Activated naive CD4-positive, alpha-beta T cell (primary cell): ENCODE measurements around the gene PSAT1.

Source experiments
- DNase-seq, 4 experiments: peaks; one replicate each; lab custom pipeline; 2025; lab: John Stamatoyannopoulos, UW

Gene PSAT1

DNA sequence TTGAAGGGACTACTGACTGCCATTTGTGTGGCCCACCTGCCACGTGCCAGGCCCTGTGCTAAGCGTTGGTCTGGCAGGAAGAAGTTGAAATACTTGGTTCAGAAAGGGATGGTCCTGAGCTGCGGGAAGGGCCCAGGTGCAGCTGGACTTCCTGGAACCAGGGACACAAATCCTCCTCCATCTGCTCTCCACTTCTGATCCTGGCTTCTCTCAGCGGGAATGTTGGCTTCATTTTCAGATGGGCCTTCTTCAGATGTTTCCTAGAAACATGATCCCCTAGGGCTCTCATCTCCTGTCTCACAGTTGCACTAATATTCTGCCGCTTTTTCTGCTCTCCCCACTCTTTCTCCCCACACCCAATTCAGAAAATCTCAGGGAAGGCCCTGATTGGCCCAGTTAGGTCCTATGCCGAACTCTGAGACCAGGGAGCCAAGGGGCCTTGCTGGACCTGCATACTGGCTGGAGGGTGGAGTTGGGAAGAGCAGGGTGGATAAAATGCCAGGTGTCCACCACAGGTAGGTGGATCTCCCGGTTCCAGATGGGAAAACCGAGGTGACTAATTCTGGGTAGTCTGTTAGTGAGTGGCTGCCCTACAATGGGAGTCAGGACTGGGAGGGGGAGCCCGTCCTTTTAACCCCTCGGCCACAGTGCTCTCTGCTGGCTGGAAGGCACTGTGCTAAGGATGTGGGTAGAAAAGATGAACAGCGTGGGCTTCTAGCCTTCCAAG lies 19.4 kb downstream of the PSAT1 start:
- DNase-seq: no peak

DNA sequence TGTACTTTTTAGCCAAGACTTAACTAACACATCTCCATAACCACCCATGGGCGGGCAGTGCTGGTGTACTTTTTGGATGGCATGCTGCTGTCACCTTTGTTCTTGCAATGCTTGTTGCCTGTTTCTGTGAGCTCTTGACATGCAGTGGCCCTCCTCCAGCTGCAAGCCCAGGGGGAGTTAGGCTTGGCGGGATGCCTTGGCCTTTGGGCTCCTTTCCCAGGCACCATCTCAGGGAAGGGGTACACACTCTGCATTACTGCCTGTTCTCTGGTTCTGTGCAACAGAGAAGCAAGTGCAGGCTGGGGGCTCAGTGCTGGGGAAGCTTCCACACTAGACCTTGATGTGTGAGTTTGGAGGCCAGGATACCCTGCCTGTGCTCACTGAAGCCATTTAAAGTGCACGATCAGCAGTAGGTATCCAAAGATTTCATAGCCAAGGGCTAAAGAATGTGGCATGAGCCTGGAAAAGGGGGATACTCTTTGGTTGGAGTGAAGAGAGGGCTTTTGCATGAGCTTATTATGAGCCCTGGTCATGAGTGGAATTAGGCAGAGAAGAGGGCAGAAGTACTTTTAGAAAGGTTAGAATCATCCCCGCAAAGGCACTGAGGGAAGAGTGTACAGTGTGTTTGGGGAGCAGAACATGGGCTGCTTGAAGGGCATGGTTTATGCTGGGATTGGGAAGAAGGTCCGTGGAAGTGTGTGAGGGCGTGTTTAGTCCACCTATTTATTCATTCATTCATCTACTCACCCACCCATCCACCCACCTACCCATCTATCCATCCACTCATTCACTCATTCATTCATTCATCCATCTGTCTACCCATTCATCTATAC lies 22.5 kb downstream of the PSAT1 start:
- DNase-seq: no peak

GRCh38 chr9:78320030-78320693 lies 23.2 kb downstream of the PSAT1 start:
- DNase-seq: no peak

DNA sequence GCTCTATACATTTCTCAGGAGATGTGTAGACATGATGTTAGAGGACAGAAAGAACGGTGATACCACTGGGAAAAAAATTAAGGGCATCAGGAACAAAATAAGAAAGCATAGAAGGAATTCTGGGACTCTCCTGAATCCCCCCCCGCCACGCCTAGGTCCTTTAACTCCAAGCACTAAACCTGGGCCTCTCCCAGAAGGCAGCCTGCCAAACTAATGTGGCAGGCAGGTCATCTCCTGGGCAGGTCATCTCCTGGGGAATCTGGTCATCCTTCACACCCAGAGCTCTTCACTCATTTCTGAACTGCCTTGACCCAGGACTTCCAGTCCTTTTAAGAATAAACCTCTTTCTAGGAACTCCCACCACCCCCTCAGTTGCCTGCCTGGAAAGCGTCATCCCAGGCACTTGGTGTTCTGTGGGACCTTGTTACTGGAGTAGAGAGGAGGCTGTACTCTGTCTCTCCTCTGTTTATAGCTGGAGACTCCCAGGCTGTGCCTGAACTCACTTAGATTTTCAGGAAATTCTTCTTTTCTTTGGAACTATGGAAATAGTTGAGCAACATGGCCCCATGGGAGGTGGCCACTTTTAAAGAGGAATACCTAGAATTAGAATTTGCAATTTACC lies 24.1 kb downstream of the PSAT1 start:
- DNase-seq: no peak

GRCh38 chr9:78321505-78321904 lies 24.6 kb downstream of the PSAT1 start:
- DNase-seq: no peak

GRCh38 chr9:78324068-78324650 lies 27.2 kb downstream of the PSAT1 start:
- DNase-seq: no peak

DNA sequence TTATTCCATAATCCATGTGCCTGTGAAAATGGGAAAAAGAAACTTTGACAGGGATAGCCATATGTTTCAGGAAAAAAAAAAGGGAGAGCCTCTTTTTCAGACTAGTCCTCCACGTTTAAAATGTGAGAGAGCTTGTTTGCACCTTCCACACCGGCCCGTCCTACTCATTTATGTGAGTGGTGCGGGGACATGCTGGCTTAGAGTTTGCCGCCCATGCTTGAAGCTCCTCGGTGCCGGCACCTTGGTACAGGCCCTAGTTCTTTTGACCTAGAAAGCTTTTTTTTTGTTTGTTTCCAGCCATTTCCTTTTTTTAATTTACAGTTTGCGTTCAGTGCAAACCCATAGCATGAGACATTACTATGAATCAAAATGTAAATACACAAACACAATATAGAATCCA lies 27.8 kb downstream of the PSAT1 start:
- no peak for DNase-seq

DNA sequence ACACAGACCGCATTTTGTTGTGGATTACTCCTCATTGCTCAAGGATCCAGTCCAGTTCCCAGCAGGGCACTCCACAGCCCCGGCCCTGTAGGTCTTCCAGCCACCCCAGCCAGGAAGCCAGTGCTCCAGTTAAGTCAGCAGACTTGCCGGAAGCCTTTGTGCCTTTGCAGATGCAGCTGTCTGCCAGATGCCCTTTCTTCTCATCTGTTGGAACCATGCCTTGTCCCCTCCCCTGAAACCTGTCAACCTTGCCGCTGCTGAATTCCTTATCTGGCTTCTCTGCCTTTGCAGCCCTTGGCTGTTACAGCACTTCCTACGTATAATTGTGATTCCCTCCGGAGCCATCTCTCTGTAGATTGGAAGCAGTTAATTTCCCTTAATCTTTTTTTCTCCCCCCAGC lies 28.4 kb downstream of the PSAT1 start:
- no peak for DNase-seq

DNA sequence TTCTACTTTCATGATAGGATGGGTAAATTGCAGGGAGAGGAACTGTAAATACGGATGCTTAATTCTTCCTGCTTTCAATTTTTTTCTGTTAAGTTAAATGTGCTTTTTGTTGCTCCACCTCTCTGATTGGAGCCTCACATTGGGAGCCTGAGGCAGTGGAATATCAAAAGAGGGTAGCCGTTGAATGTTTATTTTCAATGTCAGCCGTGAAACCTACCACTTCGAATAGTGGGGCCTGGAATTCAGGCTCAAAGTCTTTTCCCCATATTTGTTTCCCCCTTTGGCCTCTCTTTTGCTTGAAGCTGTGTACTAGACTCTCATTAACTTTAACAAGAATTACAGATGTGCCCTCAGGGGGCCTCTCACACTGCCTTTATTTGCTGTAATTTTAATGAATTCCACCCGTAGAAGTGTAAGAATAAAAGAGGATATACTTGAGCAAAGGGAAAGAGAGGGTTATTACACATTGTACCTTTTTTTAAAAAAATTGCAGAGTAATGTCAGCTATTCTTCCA lies 29.0 kb downstream of the PSAT1 start:
- no peak for DNase-seq

- no peak for DNase-seq
Measured at GRCh38 chr9:78326564-78326963, 29.6 kb downstream of the PSAT1 start.

DNA sequence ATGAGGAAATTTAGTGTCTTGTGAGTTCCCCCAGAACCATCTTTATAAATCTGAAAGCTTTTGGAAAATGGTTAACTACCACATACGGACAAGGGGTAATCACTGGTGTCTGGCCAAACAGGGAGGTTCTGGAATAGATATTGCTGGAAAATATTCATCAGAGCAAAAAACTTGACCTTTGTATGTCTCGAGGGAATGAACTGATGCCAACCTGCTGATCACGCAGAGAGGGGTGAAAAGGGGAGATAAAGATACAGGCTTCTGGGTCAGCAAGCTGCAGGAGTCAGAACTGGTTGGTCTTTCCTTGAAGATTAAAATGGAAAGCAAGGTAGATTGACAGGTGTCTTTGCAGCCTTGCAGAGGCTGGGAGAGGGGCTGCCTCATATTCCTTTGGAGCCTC lies 35.5 kb downstream of the PSAT1 start:
- DNase-seq: no peak

DNA sequence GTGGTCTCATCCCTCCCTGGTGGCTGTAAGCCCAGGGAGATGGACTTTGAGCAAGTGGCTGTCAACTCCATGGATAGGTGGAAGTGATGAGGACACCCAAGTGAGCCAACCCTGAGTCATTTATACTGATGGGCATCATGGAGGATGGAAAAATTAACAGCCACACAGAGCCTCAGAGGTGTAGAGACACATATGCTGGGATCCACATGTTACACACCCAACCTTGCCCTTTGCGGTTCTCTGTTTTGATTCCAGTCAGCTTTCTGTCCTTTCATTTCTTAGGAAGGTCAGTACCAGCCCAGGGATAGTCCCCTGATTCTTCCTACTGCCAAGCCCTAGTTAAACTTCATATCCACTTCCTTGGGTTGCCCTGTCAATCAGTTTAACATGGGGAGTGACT lies 51.9 kb downstream of the PSAT1 start:
- DNase-seq: no peak

DNA sequence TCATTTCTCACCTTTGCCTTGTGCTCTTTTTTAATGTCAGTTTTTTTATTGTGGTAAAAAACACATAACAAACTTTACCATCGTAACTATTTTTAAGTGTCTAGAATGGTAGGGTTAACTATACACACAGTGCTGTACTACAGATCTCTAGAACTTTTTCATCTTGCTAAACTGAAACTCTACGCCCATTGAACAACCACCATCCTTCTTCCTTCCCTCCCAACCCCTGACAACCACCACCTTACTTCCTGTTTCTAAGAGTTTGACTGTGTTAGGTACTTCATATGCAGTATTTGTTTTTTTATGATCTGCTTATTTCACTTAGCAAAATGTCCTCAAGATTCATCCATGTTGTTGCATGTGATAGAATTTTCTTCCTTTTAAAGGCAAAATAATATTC lies 54.9 kb downstream of the PSAT1 start:
- no peak for DNase-seq

DNA sequence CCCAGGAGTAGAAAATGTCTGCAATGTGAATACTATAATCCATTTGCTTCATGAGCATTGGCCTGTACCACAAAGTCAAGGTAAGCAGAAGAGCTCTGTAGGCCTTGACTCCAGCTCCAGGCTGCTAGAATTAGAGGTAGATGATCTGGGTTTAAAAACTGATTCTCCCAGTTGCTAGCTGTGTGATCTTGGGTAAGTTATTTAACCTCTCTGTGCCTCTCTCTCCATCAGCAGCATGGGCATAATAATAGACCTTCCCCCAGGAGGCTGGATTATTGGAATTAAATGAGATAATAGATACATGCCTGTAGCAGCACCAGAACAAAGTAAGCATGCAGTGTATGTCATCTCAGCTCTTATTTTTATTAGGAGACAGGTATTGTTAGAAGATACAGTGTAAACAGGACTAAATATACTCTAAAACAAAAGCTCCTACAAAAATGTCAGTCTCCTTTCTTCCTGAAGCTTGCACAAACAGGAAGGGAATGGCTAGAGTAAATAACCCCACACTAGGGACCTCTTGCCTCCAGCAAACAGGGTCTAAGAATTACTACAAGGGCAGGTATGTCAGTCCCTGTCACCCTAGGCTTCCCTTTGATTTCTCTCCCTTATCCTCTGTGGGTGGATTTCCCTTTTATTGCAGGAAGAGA lies 57.5 kb downstream of the PSAT1 start:
- DNase-seq: no peak

DNA sequence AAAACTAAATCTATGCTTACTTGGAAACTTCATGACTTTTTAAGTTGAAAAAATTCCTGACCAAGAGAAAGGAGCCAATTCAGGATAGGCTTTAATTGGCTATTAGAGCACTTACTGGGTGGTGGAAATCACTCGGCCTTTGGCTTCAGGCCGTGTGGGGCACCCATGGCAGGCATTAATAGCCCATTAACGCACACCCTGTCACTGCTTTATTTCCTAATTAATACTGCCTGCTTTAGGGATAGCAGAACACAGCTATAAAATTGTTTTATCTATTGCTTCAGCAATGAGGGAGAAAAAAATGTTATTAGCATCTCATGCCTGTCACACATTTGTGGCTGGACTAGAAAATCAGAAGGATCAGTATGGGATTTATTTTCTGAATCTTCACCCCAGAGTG lies 58.1 kb downstream of the PSAT1 start:
- no peak for DNase-seq

DNA sequence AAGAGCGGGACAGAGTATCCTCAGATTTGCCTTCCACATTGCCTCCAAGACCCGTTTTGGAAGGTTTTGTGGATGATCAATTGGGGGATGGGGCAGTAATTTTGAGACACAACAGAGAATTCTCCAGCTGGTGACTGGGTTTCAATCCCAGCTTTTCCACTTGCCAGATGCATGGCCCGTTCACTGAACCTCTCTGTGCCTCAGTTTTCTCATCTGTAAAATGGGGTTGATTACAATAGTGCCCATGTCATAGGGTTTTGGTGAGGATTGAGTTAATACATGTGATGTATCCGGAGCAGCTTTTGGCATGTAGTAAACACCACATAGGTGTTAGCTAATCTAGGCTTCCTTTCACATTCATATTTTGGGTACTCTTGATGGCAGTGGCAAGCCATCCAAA lies 59.7 kb downstream of the PSAT1 start:
- DNase-seq: no peak

DNA sequence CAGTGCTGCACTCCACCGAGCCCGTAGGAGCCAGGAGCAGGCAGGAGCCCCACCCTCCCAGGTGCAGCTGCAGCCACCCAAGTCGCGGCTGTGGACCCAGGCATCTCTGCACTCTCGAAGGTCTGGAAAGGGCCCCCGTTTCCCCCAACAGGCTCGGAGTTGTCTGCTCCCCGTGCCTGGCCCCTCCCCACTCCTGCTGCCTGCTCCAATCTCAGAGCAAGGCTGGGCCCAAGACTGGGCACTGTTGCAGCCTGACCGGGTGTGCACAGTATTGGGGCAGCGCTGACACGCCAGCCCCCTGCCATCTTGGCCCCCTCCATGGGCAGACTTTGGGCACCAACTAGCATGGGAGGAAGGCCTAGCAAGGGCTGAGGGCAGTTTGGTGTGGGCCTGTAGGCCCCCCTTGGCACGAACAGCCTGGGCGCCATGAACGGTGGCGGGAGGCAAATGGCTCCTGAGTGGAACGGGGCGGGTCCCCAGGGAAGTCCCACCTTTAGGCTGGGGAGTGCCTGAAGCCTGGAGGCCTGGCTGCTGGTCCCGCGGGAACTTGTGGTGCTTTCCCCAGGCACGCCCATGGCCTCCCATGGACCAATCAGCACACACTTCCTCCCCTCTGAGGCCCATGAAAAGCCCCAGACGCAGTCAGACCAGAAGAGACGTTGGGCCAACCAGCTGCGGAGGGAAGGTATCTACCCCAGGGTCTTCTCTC lies 60.4 kb downstream of the PSAT1 start:
- no peak for DNase-seq

DNA sequence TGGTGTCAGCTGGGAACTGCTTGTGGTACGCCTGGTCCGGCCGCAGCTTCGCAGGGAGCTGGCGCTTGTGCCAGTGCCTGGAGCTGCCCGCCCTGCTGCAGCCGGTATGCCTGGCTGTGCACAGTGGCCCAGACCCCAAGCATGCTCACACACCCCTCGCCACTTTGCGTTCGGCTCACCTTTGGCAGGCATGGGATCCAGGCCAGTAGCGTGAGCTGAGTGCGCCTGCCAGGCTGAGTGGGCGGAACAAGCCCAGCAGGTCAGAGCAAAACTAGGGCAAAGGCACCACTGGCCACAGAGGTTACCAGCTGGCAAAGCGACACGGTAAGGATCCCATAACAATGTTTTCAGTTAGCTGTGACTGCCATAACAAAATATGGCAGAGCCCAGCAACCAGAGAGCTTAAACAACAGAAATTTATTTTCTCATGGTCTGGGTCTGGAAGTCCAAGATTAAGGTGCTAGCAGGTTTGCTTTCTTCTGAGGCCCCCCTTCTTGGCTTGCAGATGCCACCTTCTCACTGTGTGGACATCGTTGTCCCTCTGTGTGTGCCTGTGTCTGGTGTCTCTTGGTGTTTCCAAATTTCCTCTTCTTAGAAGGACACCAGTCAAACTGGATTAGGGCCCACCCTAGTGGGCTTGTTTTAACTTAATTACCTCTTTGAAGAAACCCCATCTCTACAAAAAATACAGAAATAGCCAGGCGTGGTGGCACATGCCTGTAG lies 61.6 kb downstream of the PSAT1 start:
- no peak for DNase-seq

- no peak for DNase-seq
Measured at GRCh38 chr9:78363221-78363620, 66.3 kb downstream of the PSAT1 start.
